RPMI7951 (cell line): ENCODE measurements around the gene TIMM50. TPM values are rescaled to one million over a fixed set of nuclear protein-coding genes. Genes with fewer than 3 reads are reported as not detected.
"Not testable (repeated sequence)": the region's sequence is repeated elsewhere in the genome, so short reads cannot be mapped to it uniquely, and the experiment has no call there.

Experiments
- DNase-seq: peaks from one replicate; pipeline ENCODE4 v3.0.0-alpha.2; 2012; ENCODE audit warnings: low read depth
- total RNA-seq: library from RNA; depleted of rRNA; stranded (reverse); fragments of >200 nt; shearing (Covaris generic); gene quantifications from 2 replicates; pipeline ENCODE4 v1.2.3, GENCODE V29; 2014; rRNA removed

TIMM50 gene
- total RNA-seq = 86.2 and 88.2 TPM in 2 replicates

GRCh38 chr19:39480337-39481228, at the start of gene TIMM50:
TIMM50 (plus strand) TSS chr19:39480838; CDS start chr19:39480854, 16 bp downstream.
- DNase-seq = peak; percentile 96

- no peak for DNase-seq
These were observed 48.0 kb upstream of the TIMM50 start for GRCh38 chr19:39432677-39433025.

GRCh38 chr19:39433480-39434079, 47.1 kb upstream of the TIMM50 start:
- DNase-seq = no peak

GRCh38 chr19:39434123-39435076, 46.2 kb upstream of the TIMM50 start:
- DNase-seq = no peak

- peak; percentile 97 for DNase-seq
These were observed 44.9 kb upstream of the TIMM50 start, which contains the start of gene RPS16 for GRCh38 chr19:39435499-39436349. RPS16 (minus strand) TSS chr19:39435949; CDS start chr19:39435895, 54 bp downstream.

- DNase-seq = no peak
These were observed 44.3 kb upstream of the TIMM50 start for GRCh38 chr19:39436350-39436716.

GRCh38 chr19:39438270-39438934, 42.2 kb upstream of the TIMM50 start:
- DNase-seq = no peak

GRCh38 chr19:39444598-39445195, 35.9 kb upstream of the TIMM50 start:
- DNase-seq = peak; percentile 18

GRCh38 chr19:39445196-39446111, 35.2 kb upstream of the TIMM50 start, which contains the start of gene SUPT5H:
SUPT5H (plus strand) TSS chr19:39445582; CDS start chr19:39445891, 309 bp downstream.
- peak; percentile 97 for DNase-seq

- no peak for DNase-seq
These were observed 34.1 kb upstream of the TIMM50 start for GRCh38 chr19:39446365-39447084.

- peak; percentile 55 for DNase-seq
These were observed 32.4 kb upstream of the TIMM50 start for GRCh38 chr19:39448271-39448670.

- no peak for DNase-seq
These were observed 31.4 kb upstream of the TIMM50 start for GRCh38 chr19:39449116-39449797.

- DNase-seq = not testable (repeated sequence)
These were observed 29.4 kb upstream of the TIMM50 start for GRCh38 chr19:39451257-39451656.

- DNase-seq = no peak
These were observed 17.2 kb upstream of the TIMM50 start for GRCh38 chr19:39463403-39463802.

GRCh38 chr19:39465956-39466747, 14.5 kb upstream of the TIMM50 start:
- no peak for DNase-seq

- DNase-seq = no peak
These were observed 12.7 kb upstream of the TIMM50 start for GRCh38 chr19:39467941-39468340.

GRCh38 chr19:39469036-39469435, 11.6 kb upstream of the TIMM50 start:
- DNase-seq = no peak
